CD4-positive, alpha-beta T cell treated with Interleukin-10 for 1 hour (primary cell): ENCODE results near the gene RRP8.

ENCODE experiments used
- DNase-seq: peaks from one replicate; pipeline ENCODE4 v3.0.0-alpha.2; 2020

The RRP8 gene

GRCh38 chr11:6632116-6633073, 29.0 kb upstream of the RRP8 start:
- no peak for DNase-seq

DNA sequence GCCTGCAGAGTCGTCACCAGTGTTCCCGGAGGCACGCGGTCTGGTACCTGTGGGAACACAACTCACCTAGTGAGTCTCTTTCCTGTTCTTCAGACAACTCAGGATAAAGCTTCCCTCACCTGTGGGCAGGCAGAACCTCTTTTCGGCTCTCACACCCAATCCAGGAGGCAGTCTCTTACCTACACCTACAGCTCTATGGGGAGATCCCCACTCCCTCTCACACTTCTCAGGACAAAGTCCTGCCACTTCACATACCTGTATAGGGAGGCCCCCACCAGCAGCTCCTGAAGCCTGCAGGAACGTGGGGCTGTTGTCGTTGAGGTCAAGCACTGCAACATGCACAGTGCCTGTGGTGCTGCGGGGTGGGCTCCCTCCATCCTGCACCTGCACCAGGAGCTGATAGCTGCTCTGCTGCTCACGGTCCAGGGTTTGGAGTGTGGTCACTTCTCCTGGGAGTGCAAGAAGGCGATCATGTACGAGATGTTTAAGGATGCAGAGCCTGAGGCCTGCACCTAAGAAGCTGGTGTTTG, 28.0 kb upstream of the RRP8 start:
- no peak for DNase-seq

DNA sequence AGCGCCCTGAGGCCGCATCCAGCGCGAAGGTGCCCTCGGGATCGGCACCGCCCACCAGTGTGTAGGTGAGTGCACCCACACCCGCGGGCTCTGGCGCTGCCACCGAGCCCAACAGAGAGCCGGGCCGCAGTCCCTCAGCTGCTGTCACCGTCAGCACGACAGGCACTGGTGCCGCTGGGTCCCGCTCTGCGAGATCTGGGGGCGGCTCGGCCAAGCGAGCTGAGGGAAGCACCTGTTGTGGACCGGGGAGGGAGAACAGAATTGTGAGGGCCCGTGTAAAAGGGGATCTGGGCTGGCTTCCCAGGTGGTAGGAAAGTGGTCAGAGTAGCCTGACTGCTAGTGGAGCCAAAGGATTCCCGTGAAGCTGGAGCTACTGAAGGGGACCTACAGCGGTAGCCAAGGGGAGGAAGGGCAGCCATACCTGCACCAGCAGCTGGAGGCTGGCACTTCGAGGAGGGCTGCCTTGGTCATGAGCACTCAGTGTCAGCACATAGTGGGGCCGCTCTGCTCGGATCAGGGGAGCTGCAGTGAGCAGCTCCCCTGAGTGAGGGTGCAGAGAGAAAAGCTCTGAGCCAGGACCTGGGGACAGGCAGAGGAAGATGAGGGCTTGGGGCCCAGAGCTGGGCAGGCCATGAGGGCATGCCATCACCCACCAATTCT, 27.3 kb upstream of the RRP8 start:
- DNase-seq: no peak

- DNase-seq: no peak
Measured at GRCh38 chr11:6629892-6630631, 26.6 kb upstream of the RRP8 start.

GRCh38 chr11:6629573-6629891, 26.1 kb upstream of the RRP8 start:
- DNase-seq: no peak

GRCh38 chr11:6628526-6628925, 25.1 kb upstream of the RRP8 start:
- no peak for DNase-seq

- DNase-seq: peak; percentile 53
Measured at GRCh38 chr11:6627762-6628241, 24.4 kb upstream of the RRP8 start.

GRCh38 chr11:6626971-6627761, 23.8 kb upstream of the RRP8 start:
- DNase-seq: no peak

- no peak for DNase-seq
Measured at GRCh38 chr11:6625832-6626420, 22.5 kb upstream of the RRP8 start.

DNA sequence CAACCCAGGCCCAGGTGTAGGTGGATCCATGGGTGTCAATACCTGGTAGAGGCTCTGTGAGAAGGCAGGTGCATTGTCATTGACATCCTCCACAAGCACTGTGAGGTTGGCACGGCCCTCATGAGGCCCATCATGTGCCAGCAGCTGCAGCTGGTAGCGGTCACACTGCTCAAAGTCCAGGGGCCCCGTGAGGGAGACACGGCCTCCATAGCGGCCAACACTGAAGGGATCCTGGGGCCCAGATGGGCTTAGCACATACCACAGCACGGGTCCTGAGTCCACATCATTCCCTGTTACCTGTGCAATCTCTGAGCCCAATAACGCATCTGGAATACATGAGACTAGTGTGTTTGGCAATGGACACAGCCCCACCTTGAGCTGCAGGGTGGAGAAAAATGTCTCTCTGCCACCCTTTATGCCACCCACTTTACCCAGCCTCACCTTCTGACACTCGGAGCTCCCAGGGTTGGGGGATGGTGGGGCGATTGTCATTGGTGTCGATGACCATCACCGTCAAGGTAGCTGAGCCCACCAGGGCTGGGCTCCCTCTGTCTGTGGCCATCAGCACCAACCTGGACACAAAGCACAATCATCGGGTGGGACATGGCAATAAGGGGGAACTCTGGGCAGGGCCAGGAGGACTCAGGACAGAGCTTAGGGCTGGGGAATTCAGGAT, 21.9 kb upstream of the RRP8 start:
- no peak for DNase-seq

DNA sequence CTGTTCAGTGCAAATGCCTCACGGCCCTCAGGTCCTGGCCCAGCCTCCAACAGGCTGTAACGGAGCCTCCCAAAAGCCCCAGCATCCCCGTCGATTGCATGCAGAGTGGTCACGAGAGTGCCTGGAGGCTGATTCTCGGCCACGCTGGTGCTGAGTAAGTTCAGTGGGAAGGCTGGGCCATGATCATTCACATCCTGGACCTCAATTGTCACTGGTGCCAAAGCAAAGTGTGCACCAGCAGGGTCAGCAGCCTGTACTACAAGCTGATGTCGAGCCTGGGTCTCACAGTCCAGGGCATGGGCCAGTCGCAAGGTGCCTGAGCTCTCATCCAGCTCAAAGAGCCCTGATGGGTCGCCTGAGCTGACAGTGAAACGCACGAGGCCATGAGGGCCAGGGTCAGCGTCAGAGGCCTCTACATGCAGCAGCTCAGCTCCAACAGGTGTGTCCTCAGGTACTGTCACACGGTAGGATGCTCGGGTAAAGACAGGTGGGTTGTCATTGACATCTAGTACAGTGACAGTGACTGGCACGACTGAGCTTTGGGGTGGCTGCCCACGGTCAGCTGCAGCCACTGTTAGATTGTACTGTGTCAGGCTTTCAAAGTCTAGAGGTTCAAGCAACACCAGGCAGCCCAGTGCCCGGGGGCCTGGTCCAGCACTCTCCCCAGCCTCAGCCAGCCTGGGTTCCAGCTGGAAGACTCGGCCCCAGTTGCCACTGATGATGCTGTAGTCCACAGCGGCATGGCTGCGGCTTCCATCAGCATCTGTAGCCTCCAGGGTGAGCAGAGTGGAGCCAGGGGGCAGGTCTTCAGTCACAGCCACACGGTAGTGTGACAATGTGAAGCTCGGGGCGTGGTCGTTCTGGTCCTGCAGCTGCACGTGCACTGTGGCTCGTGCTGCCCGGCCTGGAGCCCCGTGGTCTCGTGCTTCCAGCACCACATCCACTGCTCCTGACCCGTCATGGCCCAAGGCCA, 20.3 kb upstream of the RRP8 start:
- DNase-seq: no peak

DNA sequence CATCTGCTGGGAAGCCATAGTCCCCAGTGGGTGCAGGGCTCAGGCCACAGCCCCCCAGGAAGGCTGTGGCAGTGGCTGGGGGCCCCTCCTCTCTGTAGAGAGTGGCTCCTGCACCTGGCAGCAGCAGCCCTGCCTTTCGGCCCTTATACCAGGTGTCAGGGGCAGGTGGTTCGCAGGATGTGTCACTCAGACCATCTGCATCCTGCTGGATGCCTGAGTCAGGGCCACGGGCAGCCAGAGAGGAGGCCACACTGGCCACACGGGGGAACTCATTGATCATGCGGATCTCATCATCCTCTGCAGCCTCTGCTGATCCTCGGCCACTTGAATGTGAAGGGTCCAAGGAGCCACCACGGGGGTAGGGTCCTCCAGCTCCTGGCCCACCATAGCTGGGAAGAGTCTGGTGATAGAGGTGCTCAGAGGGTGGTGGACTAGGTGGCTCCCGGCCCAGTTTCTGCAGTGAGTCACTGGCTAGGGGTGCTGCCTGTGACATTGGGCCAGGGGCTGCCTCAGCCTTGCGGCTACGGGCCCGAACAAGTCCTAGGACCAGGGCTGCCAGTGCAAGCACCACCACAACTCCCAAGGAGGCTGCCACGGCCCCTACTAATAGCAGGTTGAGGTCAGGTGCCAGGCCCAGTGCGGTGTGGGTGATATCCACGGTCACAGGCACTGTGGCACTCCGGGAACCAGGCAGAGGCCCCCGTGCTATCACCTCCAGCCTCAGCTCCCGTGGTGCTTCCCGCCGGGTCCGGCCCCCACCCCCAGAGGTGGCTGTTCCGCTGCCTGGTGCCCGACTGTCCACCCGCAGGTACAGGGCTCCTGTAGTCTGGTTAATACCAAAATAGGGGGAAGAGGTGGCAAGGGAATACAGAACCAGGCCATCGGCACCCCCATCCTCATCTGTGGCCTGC, 19.1 kb upstream of the RRP8 start:
- no peak for DNase-seq

- DNase-seq: no peak
Measured at GRCh38 chr11:6621711-6622211, 18.3 kb upstream of the RRP8 start.

- no peak for DNase-seq
Measured at GRCh38 chr11:6620636-6621035, 17.2 kb upstream of the RRP8 start.

DNA sequence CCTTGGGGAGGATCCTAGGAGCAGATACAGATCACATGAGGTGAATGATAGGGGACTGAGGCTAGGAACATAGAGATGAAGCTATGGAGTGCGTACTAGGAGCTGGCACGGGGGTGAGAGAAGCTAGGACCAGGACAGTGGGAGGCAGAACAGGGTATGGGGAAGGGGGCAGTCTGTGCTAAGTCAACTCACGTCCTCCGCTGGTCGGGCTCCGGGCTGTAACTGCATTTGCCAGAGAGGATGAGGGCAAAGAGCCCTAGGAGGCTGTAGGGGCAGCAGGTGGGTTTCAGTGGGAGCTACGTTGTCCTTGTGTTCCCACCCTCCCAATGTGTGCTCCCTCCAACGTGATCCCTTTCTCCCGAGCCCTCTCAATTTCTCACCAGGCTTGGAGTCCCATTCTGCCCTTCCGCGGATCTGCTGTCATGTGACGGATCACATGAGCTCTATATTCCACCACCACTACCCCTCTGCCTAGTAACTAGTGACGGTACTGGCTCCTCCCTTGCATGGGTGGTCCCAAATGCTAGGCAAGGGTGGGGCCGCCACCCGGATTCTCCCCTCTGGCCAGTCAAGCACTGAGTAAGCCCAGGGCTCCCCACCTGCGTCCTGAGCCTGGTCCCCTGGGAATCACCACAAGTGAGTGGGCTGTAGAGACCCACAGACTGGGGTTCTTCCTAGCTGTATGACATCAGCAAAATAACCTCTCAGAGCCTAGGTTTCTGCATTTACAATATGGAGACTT, 15.8 kb upstream of the RRP8 start, which contains the start of gene TPP1:
TSS of gene TPP1 (minus strand) at position 419 of the 742 bp plus-strand sequence. CDS start at position 397, 22 bp downstream.
- DNase-seq: peak; percentile 94

DNA sequence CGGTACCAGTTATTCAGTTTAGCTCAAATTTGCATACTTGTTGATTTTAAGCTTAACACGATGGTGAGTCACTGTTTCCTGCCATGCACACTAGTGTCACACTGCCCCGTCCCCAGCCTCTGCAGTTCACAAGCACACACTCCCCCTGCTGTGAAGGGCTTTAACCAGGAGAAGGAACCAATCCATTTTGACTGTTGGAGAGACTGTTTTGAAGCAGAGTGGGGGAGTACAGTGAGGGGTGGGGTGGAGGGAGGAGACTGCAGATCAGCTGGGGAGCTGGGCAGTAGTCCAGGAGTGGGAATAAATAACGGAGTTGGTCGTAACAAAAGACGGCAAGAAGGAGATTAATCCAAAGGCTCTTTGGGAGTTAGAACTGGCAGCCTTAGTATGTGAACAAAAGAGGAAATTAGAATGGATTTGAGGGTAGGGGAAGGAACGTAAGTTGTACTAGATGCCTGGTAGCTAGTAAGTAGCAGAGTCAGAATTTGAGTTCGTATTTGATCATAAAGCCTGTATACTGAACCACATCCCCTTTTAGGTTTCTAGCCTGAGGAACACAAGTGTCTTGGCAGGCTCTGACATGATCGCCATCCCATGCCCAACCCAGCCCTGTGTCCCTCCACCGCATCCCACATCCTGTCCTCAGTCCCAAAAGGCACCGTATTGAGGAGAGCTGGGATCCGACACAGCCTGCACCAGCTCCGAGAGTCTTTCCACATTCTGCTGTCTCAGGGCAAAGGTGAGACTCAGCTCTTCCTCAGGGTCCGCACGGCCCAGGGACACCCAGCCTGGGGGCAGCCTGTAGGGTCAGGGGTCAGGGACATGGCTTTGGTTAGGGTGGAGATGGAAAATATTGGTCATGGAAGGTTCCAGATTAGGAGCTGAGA, 14.9 kb upstream of the RRP8 start:
- DNase-seq: peak; percentile 79

DNA sequence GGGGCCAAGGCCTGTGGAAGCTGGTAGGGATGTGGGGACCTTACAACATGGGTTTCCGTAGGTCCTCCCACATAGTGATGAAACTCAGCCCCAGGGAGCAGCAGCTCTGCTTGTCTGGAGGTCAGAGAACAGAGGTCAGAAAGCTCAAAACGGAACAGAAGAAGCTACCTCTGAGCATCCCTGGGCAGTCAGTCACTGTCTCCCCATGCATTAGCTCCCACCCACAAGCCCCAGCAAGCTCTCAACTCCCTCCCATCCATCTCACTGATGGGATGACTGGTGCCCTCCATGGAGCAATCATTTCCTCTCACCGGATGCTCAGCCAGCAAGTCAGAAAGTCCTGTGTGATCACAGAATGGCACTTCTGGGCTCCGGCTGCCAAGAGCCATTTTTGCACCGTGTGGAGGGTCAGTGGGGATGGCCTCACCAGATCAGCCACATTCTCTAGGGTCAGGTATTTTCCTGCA, 13.9 kb upstream of the RRP8 start:
- DNase-seq: no peak
